Fibroblast of the aortic adventitia (primary cell): ENCODE data around the gene RSBN1. TPM values are rescaled to one million over a fixed set of nuclear protein-coding genes. Genes with fewer than 3 reads are reported as not detected.

ENCODE experiments used
- DNase-seq: peaks from one replicate; pipeline ENCODE4 v3.0.0-alpha.2; 2010; ENCODE audit warnings: low read depth
- H3K4me3 ChIP-seq: 2 replicates; pipeline ENCODE4 v1.5.1; 2011; ENCODE audit warnings: low read depth, mild to moderate bottlenecking, control low read depth, low read length, moderate library complexity
- total RNA-seq: library from RNA; depleted of rRNA; stranded (reverse); fragments of >200 nt; gene quantifications from 2 replicates; pipeline ENCODE4 v1.2.3, GENCODE V29; 2012; ENCODE audit warnings: low replicate concordance
- TF ChIP-seq, protein P1 (sequence below): IDR thresholded peaks from 2 replicates; pipeline ENCODE4 v1.5.1; 2011; ENCODE audit warnings: mild to moderate bottlenecking, low read length, control low read depth, inconsistent platforms; ENCODE audit not compliant: insufficient read depth

Gene RSBN1
- total RNA-seq, 1 donor = 9.2 TPM

DNA sequence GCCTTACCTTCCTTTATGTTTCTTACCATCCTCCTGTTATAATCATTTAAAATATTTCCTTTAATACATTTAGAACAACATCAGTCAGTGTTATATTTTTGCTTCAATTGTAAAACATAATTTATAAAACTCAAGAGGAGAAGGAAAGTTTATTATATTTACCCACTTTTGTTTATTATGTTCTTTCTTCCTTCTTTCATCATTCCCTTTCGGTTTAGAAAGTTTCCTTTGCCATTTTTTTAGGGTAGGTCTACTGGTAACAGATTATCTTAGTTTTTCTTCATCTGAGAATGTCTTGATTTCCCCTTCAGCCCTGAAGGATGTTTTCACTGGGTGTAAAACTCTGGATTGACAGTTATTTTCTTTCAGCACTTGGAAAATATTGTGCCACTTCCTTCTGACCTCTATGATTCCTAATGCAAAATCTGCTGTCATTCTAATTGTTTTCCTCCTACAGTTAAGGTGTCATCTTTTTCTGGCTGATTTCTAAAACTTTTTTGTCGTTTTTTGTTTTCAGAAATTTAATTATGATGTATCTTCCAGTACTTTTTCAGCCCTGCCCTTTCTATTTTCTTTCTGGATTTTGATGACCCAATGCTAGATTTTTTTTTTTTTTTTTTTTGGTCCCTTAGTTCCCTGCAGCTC lies 34.2 kb upstream of the RSBN1 start:
- no peak for DNase-seq
- TF ChIP-seq, protein P1, sequence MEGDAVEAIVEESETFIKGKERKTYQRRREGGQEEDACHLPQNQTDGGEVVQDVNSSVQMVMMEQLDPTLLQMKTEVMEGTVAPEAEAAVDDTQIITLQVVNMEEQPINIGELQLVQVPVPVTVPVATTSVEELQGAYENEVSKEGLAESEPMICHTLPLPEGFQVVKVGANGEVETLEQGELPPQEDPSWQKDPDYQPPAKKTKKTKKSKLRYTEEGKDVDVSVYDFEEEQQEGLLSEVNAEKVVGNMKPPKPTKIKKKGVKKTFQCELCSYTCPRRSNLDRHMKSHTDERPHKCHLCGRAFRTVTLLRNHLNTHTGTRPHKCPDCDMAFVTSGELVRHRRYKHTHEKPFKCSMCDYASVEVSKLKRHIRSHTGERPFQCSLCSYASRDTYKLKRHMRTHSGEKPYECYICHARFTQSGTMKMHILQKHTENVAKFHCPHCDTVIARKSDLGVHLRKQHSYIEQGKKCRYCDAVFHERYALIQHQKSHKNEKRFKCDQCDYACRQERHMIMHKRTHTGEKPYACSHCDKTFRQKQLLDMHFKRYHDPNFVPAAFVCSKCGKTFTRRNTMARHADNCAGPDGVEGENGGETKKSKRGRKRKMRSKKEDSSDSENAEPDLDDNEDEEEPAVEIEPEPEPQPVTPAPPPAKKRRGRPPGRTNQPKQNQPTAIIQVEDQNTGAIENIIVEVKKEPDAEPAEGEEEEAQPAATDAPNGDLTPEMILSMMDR = no peak
- no peak overlapping the region for H3K4me3 ChIP-seq

DNA sequence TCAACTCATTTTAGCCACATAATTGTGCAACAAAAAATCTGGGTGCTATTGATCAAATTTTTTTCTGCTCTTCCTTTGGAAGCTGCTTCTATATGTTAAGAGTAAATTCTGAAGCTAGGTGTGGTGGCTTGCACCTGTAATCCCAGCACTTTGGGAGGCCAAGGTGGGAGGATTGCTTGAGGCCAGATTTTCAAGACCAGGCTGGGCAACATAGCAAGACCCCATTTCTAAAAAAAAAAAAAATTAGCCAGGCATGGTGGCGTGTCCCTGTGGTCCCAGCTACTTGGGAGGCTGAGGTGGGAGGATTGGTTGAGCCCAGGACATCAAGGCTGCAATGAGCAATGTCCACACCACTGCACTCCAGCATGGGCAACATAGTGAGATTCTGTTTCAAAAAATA lies 24.3 kb upstream of the RSBN1 start:
- no peak for DNase-seq
- TF ChIP-seq, protein P1 = no peak
- no peak overlapping the region for H3K4me3 ChIP-seq

DNA sequence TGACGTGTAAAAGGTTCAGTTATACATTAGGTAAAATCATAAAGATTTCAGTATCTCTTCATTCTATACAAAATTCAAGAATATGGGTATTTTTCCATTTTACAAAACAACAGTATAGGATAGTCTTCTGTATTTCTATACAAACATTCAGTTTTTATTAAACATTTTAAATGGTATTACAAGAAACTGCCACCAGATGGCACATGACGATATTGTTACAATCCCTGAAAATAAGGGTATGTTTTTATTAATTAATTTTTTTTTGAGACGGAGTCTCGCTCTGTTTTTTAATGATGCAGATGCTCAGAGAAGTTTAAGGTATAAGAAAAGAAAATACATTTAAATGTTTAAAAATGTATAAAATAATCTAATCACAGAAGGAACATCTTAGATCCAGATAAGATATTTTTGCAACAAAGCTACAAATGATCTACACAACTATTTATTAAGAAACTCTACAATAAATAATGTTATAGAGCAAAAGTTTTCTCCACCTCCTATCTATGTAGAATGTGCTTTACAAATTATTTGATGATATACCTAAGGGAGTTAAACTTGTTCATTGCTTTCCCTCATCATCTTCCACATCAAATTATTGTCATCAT lies 23.5 kb upstream of the RSBN1 start:
- TF ChIP-seq, protein P1 = peak; percentile 45
- peak; percentile 81 for DNase-seq
- H3K4me3 ChIP-seq = no peak overlapping the region

DNA sequence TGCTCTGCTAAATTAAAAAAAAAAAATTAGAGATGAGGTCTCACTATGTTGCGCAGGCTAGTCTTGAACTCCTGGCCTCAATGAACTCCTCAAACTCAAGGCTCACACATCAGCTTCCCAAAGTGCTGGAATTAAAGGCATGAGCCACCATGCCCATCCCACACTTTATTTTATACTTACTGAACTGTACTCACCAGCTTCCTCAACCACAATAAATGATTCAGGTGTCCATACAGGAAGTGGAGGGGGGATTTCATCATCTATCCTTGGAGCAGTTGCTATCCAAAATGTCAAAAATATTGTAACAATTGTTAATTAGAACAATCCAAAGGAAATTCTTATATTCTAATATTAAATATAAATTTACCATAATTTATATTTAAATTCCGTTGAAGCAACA lies 22.4 kb upstream of the RSBN1 start:
- DNase-seq = no peak
- H3K4me3 ChIP-seq = no peak overlapping the region
- TF ChIP-seq, protein P1 = no peak

DNA sequence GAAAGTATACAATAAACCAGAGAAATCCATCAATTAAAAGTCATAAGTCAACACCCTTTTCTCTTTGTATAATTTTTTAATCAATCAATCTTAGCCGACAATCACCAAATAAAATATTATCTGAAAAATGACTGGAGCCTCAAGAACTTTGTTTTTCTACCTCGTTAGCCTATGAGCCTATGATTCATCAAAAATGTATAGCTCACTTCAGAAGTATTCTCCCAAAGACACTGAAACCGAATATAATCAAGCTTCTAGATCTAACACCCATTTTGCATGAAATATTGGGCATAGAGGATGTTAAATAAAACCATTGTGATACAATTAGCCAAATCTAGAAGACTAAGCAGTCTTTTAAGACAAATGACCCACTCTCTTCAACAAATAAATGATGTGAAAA lies 17.8 kb upstream of the RSBN1 start:
- no peak for DNase-seq
- TF ChIP-seq, protein P1 = no peak
- H3K4me3 ChIP-seq = no peak overlapping the region

DNA sequence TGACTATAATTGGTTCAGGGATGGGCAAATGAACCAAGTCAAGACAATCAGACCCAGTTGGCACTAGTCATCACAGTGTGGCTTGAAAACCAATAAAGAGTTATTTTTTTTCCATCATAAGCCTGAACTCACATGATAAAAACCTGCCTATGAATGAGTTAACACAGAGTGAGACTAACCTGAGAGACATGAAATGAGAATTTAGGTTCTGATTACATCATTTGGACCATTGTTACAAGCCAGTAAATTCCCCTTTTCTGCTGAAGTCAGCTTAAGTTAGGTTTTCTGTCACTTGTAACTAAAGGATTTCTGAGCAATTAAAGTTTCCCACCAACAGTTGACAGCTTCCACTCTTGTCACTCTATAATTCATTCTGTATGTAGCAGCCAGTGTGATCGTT lies 9.6 kb upstream of the RSBN1 start:
- TF ChIP-seq, protein P1 = no peak
- H3K4me3 ChIP-seq = no peak overlapping the region
- no peak for DNase-seq
